H1 (cell line): ENCODE data around the gene PTGES3L. TPM values are rescaled to one million over a fixed set of nuclear protein-coding genes. Genes with fewer than 3 reads are reported as not detected.

Experiments used
- KDM4A ChIP-seq: IDR thresholded peaks from one replicate; pipeline ENCODE4 v1.7.1; 2012; ENCODE audit warnings: low read depth, mild to moderate bottlenecking, moderate library complexity, low read length, inconsistent platforms; ENCODE audit not compliant: severe bottlenecking
- polyA plus RNA-seq, 7 experiments: library from polyadenylated mRNA; depleted of rRNA in 3 of 7; stranded (reverse) in 5 of 7; unstranded in 2 of 7; fragments of >200 nt in 5 of 7; fragments of 200-250 nt in 2 of 7; gene quantifications; 1 replicate in 5 of 7; 2 replicates in 1 of 7; 4 replicates in 1 of 7; pipeline versions ENCODE4 v1.2.1 to v1.2.3, GENCODE V29; 2011 to 2013; ENCODE audit warnings: missing spikeins in 2 of 7, mixed read lengths in 2 of 7
- total RNA-seq: library from RNA; stranded (reverse); fragmentation: NEBNext Ultra II Directional; extraction: Animal tissue kit (Norgen Biotek cat#: 25700); gene quantifications from 2 replicates; pipeline ENCODE4 v1.2.1, GENCODE V29; 2021

PTGES3L gene
- total and polyA plus RNA-seq, 2 of the 8 experiments (the other 6 are each of a cell fraction or from before 2014, with no cell fraction given) = 3.0 to 3.6 TPM

DNA sequence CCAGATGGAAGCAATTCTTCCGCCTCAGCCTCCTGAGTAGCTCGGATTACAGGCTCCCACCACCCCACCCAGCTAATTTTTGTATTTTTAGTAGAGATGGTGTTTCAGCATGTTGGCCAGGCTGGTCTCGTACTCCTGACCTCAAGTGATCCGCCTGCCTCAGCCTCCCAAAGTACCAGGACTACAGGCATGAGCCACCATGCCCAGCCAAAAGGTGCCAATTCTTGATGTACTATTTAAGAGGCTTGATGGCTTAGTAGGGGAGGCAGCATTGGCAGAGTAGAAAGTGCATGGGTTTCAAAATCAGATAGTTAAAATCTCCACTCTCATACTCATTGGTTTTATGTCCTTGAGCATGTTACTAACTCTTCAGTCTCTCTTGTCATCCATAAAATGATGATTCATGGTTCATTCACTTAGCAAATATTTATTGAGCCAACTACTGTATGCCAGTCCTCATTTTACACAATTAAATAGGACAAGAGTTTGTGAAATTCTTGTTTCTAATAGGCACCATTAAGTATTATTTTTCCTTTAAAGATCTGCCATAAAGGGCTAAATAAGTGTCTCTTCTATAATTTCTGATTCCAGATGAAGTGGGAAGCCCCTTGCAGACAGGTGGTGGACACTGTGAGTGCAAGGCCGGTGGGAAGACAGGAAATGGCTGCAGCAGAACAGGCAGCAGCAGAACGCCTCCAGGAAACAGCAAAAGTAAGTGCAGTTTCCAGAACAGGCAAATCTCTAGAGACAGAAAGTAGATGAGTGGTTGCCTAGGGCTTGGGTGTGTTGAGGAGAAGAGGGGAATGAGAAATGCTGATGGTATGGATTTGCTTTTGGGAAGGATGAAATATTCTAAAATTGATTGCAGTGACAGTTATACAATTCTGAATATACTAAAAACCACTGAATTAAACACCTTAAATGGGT is 10.1 kb upstream of the PTGES3L start (continued):
- TF ChIP-seq KDM4A = no peak
